PC-3 (cell line): ENCODE results near the gene PSD. TPM values are rescaled to one million over a fixed set of nuclear protein-coding genes. Genes with fewer than 3 reads are reported as not detected.

Experiments
- ATAC-seq: fragments of 200-7000 bp; cut with Tn5 transposase; 2 replicates; pipeline ENCODE4 v1.9.1; 2020; ENCODE audit warnings: mild to moderate bottlenecking, moderate library complexity
- BruUV-seq: library from RNA; stranded (reverse); fragments of 400-500 nt; replicated peaks from 2 replicates; lab custom pipeline; 2021; lab: Mats Ljungman, UMichigan
- CTCF ChIA-PET: fragments of 300-600 bp; sonication (Branson Sonifier 250); formaldehyde crosslinking; loops from one replicate; lab custom pipeline; 2022; ENCODE audit warnings: antibody characterized with exemption; lab: Charles Lee
- POLR2A ChIA-PET: fragments of 300-600 bp; sonication (Branson Sonifier 250); formaldehyde crosslinking; loops from one replicate; lab custom pipeline; 2022; ENCODE audit warnings: antibody characterized with exemption; ENCODE audit not compliant: unreplicated experiment; lab: Charles Lee
- DNase-seq: peaks from one replicate; pipeline ENCODE4 v3.0.0-alpha.2; 2015
- H2AFZ ChIP-seq: fragments of 300-600 bp; sonication (generic); 2 replicates; pipeline ENCODE4 v1.6.0; 2016; ENCODE audit warnings: antibody characterized with exemption, low read length
- H3F3A ChIP-seq: fragments of 300-600 bp; sonication (generic); one replicate; pipeline ENCODE4 v1.6.0; 2017; ENCODE audit warnings: antibody characterized with exemption, low read length, control low read depth, mild to moderate bottlenecking; ENCODE audit not compliant: unreplicated experiment
- H3K27ac ChIP-seq: fragments of 300-600 bp; sonication (generic); 2 replicates; pipeline ENCODE4 v1.5.1; 2016; ENCODE audit warnings: mild to moderate bottlenecking, low read length
- H3K27me3 ChIP-seq: fragments of 300-600 bp; sonication (generic); 2 replicates; pipeline ENCODE4 v1.6.1; 2016; ENCODE audit warnings: low read length, mixed read lengths
- H3K36me3 ChIP-seq: fragments of 300-600 bp; sonication (generic); 2 replicates; pipeline ENCODE4 v1.6.1; 2016; ENCODE audit warnings: low read depth, mixed run types, low read length, mixed read lengths
- H3K4me1 ChIP-seq: fragments of 300-600 bp; sonication (generic); 2 replicates; pipeline ENCODE4 v1.5.1; 2016; ENCODE audit warnings: low read length; ENCODE audit not compliant: insufficient read depth
- H3K4me2 ChIP-seq: fragments of 300-600 bp; sonication (generic); 2 replicates; pipeline ENCODE4 v1.6.0; 2016; ENCODE audit warnings: low read length
- H3K4me3 ChIP-seq: fragments of 300-600 bp; sonication (generic); 2 replicates; pipeline ENCODE4 v1.5.1; 2016; ENCODE audit warnings: mild to moderate bottlenecking, low read length, mixed read lengths
- H3K79me2 ChIP-seq: fragments of 300-600 bp; sonication (generic); 2 replicates; pipeline ENCODE4 v1.6.1; 2017; ENCODE audit warnings: low read length, mixed read lengths
- H3K9ac ChIP-seq: fragments of 300-600 bp; sonication (generic); 2 replicates; pipeline ENCODE4 v1.6.0; 2016; ENCODE audit warnings: mild to moderate bottlenecking, low read length
- H3K9me2 ChIP-seq: fragments of 300-600 bp; sonication (generic); replicated peaks from 2 replicates; pipeline ENCODE4 v1.6.1; 2016; ENCODE audit warnings: mixed run types, low read length, mixed read lengths
- H3K9me3 ChIP-seq: fragments of 300-600 bp; sonication (generic); 2 replicates; pipeline ENCODE4 v1.6.1; 2016; ENCODE audit warnings: low read length, mixed read lengths
- H4K20me1 ChIP-seq: fragments of 300-600 bp; sonication (generic); 2 replicates; pipeline ENCODE4 v1.6.1; 2016; ENCODE audit warnings: low read length, mixed read lengths
- CTCF ChIP-seq: fragments of 300-600 bp; sonication (generic); conservative IDR thresholded peaks from 2 replicates; pipeline ENCODE4 v1.5.1; 2017; ENCODE audit warnings: antibody characterized with exemption, low read depth, mild to moderate bottlenecking, low read length
- EZH2 ChIP-seq: fragments of 300-600 bp; sonication (generic); IDR thresholded peaks from one replicate; pipeline ENCODE4 v1.6.1; 2017; ENCODE audit warnings: antibody characterized with exemption, mild to moderate bottlenecking, low read length; ENCODE audit not compliant: unreplicated experiment
- EZH2phosphoT487 ChIP-seq: fragments of 300-600 bp; sonication (generic); IDR thresholded peaks from 2 replicates; pipeline ENCODE4 v1.6.1; 2018; ENCODE audit warnings: mild to moderate bottlenecking, antibody characterized with exemption, low read length, borderline replicate concordance
- intact Hi-C: fragments of 100-400 bp; cut with micrococcal nuclease; formaldehyde crosslinking; loops from 2 replicates; pipeline ENCODE4 v1.9.0; 2023
- total RNA-seq: library from RNA; depleted of rRNA; stranded (reverse); fragments of >200 nt; gene quantifications from 2 replicates; pipeline ENCODE4 v1.2.3, GENCODE V29; 2014

Gene PSD
- total RNA-seq, 1 experiment from 2014 or later = 0.22 TPM

DNA sequence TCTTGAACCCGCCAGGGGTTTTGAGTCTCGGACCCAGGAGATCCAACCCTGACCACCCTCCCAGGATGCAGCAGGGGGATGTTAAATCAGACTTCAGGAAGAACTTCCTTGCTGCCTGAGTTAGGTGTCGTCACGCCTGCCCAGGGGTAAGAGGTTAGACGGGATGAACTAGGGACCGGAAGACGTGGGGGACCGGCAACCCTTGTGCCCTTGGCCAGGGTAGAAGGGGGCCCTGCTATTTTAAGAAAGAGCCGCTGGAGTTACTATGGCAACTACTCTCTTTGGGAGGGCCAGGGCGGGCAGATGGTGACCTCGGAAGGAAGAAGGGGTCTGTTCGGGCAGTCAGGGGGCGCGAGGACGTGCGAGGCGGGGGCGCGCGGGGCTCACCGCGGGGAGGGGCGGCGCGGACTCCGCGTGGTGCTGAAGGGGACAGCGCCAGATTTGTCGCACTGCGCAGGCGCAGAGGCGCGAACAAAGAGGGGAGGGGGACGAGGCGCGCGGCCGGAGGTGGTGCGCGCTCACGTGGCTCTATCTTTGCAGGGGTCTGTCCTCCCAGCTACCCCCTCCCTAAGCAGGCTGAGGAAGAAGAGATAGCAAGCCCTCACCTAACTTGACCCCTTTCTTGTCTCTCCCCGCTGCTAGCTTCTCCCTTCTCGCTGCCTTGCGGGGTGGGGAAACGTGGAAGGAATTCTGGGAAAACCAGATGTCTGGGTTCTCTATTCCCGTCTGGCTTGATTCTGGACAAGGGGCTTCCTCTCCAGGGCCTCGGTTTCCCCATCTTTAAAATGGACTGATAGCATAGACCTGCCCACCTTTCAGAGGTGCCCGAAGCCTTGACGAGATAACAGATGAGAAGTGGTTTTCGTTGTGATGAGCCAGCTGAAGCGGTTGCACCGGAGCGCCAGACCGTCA, 940 bp upstream of the PSD start:
- no TSS peak for BruUV-seq
- intact Hi-C loops = no loop called here
- Histone ChIP-seq H3K9me3 (no peaks in the 10 kb centered on the region), H4K20me1 (no peaks in the 10 kb centered on the region), H3K4me2 (peak overlapping the region; percentile 92), H3K27ac (no peak overlapping the region), H3K9ac (peak overlapping the region; percentile 77; the same call in 1 of the 2 replicates), H3K79me2 (peaks cover 11% of the 10 kb centered on the region; the same call in 1 of the 2 replicates), H3F3A (no peaks in the 10 kb centered on the region), H3K27me3 (no peaks in the 10 kb centered on the region), H3K36me3 (0 out of 2 replicates have a peak, but pooled peaks cover 4% of the 10 kb centered on the region), H3K4me1 (peaks cover 20% of the 10 kb centered on the region), H3K9me2 (no peaks in the 10 kb centered on the region), H2AFZ (peak overlapping the region; percentile 89), H3K4me3 (peak overlapping the region; percentile 88)
- DNase-seq (peak; percentile 39), ATAC-seq (no peak)
- CTCF ChIA-PET = interaction anchor here (0.9 to 1.0 kb wide), 2 partner anchors 20 to 164 kb away, joined by 3 read pairs; no protein-coding TSS in a partner anchor
- POLR2A ChIA-PET = no interaction called here
- TF ChIP-seq EZH2phosphoT487 = no peak
- no peak for TF ChIP-seq EZH2
- no peak for TF ChIP-seq CTCF

DNA sequence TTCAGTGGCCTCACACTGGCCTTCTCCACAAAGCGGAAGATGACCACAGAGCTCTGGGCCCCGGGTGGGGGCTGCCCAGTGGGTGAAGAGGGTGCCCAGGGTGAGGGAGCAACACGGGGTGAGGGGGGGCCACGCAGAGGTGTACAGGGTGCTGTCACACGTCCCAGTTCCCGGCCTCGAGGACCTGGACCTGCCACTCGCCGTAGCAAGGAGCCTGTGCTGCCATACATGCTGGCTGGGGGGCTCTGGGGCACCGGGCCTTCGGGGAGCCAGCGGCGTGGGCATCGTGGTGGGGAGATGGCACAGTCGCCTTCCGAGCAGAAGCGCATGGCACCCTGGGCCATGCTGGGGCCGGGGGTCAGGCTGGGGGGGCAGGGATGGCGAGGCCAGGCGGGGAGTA, 1.9 kb downstream of the PSD start:
- POLR2A ChIA-PET = no interaction called here
- ATAC-seq (no peak), DNase-seq (no peak)
- H2AFZ ChIP-seq = no peak overlapping the region
- TF ChIP-seq EZH2phosphoT487 = no peak
- TF ChIP-seq CTCF = no peak
- TF ChIP-seq EZH2 = no peak
- no peaks in the 10 kb centered on the region for H4K20me1 ChIP-seq
- CTCF ChIA-PET = no interaction called here
- no peak overlapping the region for H3K4me3 ChIP-seq
- H3K9ac ChIP-seq = no peak overlapping the region
- BruUV-seq = no TSS peak
- H3K9me3 ChIP-seq = no peaks in the 10 kb centered on the region
- H3K4me1 ChIP-seq = peaks cover 8% of the 10 kb centered on the region
- H3F3A ChIP-seq = no peaks in the 10 kb centered on the region
- H3K79me2 ChIP-seq = no peaks in the 10 kb centered on the region
- no peak overlapping the region for H3K27ac ChIP-seq
- H3K27me3 ChIP-seq = no peaks in the 10 kb centered on the region
- no peak overlapping the region for H3K4me2 ChIP-seq
- intact Hi-C loops = no loop called here
- H3K36me3 ChIP-seq = no peaks in the 10 kb centered on the region
- H3K9me2 ChIP-seq = no peaks in the 10 kb centered on the region

- H3K9me2 ChIP-seq = no peaks in the 10 kb centered on the region
- intact Hi-C loops = no loop called here
- H3K4me2 ChIP-seq = no peak overlapping the region
- no peaks in the 10 kb centered on the region for H3K79me2 ChIP-seq
- H2AFZ ChIP-seq = no peak overlapping the region
- no peaks in the 10 kb centered on the region for H3K36me3 ChIP-seq
- no peak overlapping the region for H3K9ac ChIP-seq
- ATAC-seq (no peak), DNase-seq (no peak)
- no peaks in the 10 kb centered on the region for H3K9me3 ChIP-seq
- TF ChIP-seq EZH2 = no peak
- TF ChIP-seq CTCF = no peak
- no peak for TF ChIP-seq EZH2phosphoT487
- no peaks in the 10 kb centered on the region for H3F3A ChIP-seq
- H3K4me1 ChIP-seq = peaks cover 8% of the 10 kb centered on the region
- ChIA-PET POLR2A (no interaction called here), CTCF (no interaction called here)
- no peaks in the 10 kb centered on the region for H3K27me3 ChIP-seq
- no peaks in the 10 kb centered on the region for H4K20me1 ChIP-seq
- H3K27ac ChIP-seq = no peak overlapping the region
- H3K4me3 ChIP-seq = no peak overlapping the region
- BruUV-seq = no TSS peak
Observed at GRCh38 chr10:102416283-102416682, 2.3 kb downstream of the PSD start.
